NCI-H2171 (cell line): ENCODE results near the gene PSMD9.
"Not testable (repeated sequence)": the region's sequence is repeated elsewhere in the genome, so short reads cannot be mapped to it uniquely, and the experiment has no call there.

Experiments used
- DNase-seq: peaks from one replicate; lab custom pipeline; 2025; lab: John Stamatoyannopoulos, UW

The PSMD9 gene, protein sequence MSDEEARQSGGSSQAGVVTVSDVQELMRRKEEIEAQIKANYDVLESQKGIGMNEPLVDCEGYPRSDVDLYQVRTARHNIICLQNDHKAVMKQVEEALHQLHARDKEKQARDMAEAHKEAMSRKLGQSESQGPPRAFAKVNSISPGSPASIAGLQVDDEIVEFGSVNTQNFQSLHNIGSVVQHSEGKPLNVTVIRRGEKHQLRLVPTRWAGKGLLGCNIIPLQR

DNA sequence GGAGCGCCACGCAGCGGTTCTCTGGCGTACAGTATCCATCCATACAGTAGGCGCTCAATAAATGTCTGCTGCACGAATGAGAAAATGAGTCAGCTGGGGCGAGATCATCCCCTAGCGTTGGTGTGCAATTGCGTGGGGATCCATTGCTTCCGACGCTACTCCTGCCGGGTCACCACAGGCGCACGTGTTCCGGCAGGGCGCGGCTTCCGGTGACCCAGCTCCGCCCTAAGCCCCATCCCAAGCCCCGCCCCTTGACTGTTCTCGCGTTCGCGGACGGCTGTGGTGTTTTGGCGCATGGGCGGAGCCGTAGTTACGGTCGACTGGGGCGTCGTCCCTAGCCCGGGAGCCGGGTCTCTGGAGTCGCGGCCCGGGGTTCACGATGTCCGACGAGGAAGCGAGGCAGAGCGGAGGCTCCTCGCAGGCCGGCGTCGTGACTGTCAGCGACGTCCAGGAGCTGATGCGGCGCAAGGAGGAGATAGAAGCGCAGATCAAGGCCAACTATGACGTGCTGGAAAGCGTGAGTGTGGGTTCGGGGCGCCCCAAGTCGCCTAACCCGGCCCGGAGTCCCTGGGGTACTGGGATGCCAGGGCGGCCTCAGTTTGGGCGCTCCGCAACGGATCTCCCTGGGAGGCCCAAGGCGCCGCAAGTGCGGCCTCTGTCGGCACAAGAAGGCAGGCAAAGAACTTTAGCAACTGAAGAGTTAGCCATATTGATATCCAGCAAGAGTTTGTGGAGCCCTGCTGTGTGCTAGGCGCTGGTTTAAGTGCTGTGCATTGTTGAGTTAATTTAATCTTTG is at the start of gene PSMD9:
PSMD9 (plus strand) TSS at position 313 of the 796 bp plus-strand sequence; CDS start at position 380, 67 bp downstream.
- DNase-seq, result peak; percentile 99

GRCh38 chr12:121839106-121839992 is 49.2 kb upstream of the PSMD9 start:
- peak; percentile 96 for DNase-seq

GRCh38 chr12:121839993-121840761 is 48.4 kb upstream of the PSMD9 start:
- DNase-seq, result no peak

DNA sequence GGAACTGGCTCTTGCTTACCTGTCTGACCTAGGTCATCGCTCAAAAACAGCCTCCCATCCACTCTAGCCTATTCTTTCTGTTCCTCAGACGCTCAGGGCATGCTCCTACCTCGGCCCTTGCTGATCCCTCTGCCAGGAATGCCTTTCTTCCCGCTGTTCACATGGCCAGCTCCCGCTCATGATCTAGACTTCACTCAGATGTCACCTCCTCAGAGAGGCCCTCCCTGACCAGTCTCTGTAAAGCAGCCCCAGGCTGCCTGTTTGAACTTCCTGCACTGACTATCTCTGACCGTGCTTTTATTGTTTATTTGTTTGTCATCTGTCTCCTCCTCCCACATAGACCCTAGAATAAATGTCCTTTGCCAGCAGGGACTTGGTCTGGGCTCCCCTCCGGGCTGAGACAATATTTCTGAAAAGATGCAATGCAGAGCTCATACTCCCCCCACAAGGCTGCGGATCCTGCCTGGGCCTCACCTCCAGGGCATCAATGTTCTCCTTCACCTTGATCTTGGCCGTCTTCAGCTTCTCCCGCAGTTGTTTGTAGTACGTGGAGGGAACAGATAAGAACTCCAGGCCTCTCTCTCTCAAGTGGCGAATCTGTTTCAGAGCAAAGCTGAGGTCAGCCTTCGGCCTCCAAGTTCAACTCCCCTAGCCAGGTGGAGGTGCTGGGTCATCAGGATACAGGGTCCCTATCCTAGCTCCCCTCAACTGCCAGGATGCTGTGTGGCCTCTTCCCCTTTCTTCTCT is 45.2 kb upstream of the PSMD9 start:
- DNase-seq, result no peak

GRCh38 chr12:121845701-121846100 is 42.9 kb upstream of the PSMD9 start:
- no peak for DNase-seq

DNA sequence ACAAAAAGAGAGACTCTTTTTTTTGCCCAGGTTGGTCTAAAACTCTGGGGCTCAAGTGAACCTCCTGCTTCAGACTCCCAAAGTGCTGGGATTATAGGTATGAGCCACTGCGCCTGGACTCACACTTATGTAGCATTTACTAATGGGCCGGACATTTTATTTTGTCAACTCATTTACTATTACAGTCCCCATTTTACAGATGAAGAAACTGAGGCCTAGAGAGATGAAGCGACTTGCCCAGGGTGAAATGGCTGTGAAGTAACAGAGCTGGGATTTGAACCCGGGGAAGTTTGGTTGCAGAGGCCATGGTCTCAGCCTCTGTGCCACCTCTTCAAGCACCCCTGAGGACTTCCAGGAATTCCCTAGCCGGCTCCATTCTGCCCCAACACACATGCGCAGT is 39.4 kb upstream of the PSMD9 start:
- DNase-seq, result no peak

DNA sequence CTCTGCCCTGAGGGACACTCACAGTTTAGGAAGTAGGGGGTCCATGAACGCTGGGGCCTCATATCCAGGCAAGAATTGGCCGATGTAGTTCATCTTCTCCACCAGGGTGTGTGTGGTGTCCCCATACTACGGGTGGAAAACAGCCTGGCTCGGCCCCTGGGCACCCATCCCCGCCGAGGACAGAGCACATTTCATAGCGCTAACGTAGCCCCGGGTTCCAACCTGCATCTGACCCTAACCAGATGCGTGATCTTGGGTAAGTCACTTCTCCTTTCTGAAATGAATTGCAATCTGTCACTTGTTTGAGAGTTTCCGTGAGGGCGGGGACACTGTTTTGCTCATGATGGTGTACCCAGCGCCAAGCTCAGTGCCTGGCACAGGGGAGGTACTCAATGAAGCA is 38.9 kb upstream of the PSMD9 start:
- no peak for DNase-seq

- not testable (repeated sequence) for DNase-seq
Measured at GRCh38 chr12:121852392-121852791, 36.2 kb upstream of the PSMD9 start.

- DNase-seq, result no peak
Measured at GRCh38 chr12:121857322-121858246, 31.0 kb upstream of the PSMD9 start.

DNA sequence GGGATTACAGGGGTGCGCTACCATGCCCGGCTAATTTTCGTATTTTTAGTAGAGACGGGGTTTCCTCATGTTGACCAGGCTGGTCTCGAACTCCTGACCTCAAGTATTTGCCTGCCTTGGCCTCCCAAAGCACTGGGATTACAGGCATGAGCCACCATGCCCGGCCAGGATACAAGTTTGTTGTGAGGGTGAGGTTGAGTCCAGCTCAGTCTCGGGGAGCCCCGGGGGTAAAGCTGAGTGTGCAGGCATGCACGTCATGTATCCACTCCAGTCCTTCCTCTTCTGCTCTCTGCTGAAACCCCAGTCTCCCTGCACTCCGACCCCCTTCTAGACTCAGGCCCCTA is 30.3 kb upstream of the PSMD9 start:
- DNase-seq, result no peak

DNA sequence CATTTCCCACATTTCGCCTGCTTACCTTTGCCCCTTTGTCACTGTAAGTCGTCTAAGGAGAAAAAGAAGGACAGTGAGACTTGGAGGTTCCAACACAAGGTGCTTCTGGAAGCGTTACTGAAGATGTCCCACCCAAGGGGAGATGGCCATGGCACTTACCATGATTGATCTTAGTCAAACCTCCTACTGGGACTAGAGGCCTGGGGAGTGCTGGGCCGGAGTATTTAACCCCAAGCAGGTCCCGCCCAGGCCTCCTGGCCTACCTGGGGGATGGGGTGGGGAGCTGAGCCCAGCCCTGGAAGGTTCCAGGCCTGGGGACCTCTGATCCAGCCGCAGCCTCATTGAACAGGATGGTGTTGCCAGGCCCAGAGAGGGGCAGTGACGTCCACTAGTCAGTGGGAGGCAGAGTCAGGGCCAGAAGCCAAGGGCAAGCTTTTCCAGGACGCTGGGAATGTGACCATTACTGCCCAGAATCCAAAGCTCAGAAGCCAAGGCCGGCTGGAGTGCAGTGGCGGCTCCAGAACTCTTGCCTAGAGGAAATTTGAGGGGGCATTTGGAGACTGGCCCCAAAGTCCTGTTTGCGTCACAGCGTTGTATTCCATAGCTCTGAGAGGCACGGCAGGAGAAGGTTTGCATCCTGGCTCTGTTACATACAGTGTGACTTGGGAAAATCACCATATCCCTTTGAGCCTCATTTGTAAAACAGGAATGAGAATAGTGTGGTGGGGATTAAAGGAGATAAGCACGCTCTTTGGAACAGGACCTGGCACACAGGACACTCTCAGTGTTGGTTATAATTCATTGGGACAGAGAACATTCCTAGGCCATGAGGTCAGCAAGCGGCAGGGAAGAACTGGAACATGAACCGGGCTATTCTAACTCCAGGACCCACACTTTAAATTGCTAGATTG is 29.7 kb upstream of the PSMD9 start, which contains the start of gene HPD:
HPD (minus strand) TSS at position 198 of the 911 bp plus-strand sequence; CDS start at position 162, 36 bp downstream.
- no peak for DNase-seq

DNA sequence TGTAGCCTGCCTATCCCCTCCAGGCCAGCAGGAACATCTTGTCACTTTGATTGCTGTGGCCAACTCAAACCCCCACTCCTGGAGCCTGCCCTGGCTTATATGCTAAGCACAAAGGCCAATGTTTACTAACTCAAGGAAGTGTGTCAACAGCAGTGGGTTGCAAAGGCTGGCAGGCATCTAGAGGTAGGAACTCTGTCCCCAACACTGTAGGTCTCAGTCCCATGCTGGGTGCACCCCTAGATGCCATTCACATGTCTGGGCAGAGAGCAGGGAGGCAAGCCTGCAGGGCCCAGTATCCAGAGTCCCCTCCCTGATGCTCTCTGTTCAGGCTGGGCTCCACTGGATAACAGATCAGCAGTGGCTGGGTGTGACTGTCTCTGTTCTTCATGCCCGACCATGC is 28.3 kb upstream of the PSMD9 start:
- DNase-seq, result no peak

- not testable (repeated sequence) for DNase-seq
Measured at GRCh38 chr12:121860699-121861098, 27.9 kb upstream of the PSMD9 start.

DNA sequence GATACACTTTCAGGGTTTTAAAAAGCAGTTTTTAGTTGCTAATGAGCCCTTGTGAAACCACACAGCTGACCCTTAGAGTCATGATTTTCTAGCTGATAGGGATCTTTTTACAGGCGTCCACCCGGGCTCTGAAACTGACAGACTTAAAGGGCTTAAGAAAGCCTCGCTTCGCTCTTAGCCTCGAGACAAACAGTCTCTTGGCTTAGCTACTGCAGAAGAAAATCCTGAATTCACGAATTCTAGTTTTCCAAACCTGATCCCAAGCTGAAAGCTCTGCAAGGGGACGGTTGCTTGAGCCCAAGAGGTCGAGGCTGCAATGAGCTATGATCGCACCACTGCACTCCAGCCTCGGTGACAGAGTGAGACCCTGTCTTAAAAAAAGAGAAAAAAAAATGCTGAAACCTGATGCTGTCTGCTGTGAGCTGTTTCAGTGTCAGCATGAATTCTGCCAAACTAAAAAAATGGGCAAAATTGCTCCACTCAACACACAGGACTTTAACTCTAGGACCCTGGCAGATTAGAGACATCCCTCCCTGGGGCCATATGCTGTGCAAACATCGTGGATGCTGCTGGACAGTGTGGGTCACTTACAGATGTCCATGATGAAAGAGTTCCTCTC is 26.8 kb upstream of the PSMD9 start:
- peak; percentile 28 for DNase-seq

GRCh38 chr12:121866331-121866730 is 22.3 kb upstream of the PSMD9 start:
- DNase-seq, result no peak

DNA sequence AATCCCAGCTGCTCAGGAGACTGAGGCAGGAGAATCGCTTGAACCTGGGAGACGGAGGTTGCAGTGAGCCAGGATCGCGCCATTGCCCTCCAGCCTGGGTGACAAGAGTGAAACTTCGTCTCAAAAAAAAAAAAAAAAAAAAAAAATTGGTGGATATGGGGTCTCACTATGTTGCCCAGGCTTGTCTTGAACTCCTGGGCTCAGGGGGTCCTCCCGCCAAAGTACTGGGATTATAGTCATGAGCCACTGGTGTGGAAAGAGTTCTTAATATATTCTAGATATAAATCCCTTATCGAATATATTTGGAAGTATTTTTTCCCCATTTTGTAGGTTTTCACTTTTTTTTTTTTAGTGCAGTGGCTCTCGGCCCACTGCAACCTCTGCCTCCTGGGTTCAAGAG is 19.4 kb upstream of the PSMD9 start:
- DNase-seq, result not testable (repeated sequence)

DNA sequence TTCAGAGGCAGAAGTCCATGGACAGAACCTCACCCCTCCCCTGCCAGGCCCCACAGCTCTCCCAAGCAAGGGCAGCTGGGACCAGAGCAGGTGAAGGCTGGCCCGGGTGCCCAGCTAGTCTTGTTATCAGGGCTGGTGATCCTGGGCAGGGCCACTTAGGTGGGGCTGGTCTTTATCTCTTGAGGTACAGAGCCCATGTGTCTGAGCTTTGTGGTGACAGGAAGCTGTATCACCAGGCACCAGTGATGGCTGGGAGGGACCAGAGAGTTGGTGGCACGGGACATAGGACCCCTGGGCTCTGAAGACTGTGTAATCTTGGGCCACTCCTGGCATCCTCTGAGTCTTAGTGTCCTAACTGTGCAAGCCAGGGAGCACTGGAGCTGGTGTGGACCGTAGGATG is 17.1 kb upstream of the PSMD9 start:
- no peak for DNase-seq

- DNase-seq, result no peak
Measured at GRCh38 chr12:121872546-121873215, 15.9 kb upstream of the PSMD9 start.
